ENCODE data around the gene PLD6.
"Not testable (repeated sequence)": the region's sequence is repeated elsewhere in the genome, so short reads cannot be mapped to it uniquely, and the experiment has no call there.

The PLD6 gene, protein sequence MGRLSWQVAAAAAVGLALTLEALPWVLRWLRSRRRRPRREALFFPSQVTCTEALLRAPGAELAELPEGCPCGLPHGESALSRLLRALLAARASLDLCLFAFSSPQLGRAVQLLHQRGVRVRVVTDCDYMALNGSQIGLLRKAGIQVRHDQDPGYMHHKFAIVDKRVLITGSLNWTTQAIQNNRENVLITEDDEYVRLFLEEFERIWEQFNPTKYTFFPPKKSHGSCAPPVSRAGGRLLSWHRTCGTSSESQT

DNA sequence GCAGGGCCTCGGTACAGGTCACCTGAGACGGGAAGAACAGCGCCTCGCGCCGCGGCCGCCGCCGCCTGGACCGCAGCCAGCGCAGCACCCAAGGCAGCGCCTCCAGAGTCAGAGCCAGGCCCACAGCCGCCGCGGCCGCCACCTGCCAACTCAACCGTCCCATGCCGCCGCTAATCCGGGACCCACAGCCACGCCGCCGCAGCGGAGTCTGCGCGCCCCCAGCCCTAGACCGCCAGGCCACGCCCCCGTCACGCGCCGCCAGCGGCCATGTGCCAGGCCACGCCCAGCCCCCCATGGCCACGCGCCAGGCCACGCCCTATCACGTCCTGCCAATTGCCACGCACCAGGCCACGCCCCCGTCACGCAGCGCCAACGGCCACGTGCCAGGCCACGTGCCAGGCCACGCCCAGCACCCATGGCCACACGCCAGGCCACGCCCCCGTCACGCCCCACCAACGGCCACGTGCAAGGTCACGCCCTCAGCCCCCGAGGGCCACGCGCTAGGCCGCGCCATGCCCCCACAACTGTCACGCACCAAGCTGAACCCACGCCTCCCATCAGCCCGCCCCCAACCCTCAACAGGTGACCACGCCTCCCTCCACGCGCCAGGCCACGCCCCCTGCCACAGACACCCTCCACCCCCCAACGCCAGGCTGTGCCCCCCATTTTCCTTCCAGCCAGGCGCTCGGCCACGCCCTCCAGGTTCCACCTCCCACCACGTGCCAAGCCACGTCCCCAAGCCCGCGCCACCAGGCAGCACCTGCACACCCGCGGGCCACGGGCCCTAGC lies at the start of gene PLD6:
TSS of gene PLD6 (minus strand) at position 210 of the 789 bp plus-strand sequence. CDS start at position 163, 47 bp downstream.
- peak; percentile 53 for ATAC-seq
- TF ChIP-seq ZC3H10 (CRISPR knock-in tag; IDR thresholded peaks at IDR 0.05) (no peak), ARNTL (CRISPR knock-in tag; IDR thresholded peaks at IDR 0.05; ENCODE audit: borderline replicate concordance, low read depth) (peak; percentile 99)

DNA sequence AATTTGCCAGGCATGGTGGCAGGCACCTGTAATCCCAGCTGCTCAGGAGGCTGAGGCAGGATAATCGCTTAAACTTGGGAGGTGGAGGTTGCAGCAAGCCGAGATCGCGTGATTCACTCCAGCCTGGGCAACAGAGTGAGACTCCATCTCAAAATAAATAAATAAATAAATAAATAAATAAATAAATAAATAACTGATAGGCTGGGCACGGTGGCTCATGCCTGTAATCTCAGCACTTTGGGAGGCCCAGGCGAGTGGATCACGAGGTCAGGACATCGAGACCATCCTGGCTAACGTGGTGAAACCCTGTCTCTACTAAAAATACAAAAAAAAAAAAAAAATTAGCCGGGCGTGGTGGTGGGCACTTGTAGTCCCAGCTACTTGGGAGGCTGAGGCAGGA lies 49.6 kb upstream of the PLD6 start:
- not testable (repeated sequence) for ATAC-seq

DNA sequence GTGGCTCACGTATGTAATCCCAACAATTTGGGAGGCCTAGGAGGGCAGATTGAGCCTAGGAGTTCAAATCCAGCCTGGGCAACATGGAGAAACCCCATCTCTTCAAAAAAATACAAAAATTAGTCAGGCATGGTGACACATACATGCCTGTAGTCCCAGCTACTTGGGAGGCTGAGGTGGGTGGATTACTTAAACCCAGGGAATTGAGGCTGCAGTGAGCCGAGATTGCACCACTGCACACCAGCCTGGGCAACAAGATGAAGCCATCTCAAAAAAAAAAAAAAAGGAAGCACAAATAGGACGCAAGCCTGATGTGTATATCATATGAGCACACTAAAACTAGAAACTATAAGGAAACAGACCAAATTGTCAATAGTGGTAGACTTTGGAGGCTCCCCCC lies 47.9 kb upstream of the PLD6 start:
- no peak for ATAC-seq
- no peak for TF ChIP-seq OSR1 (CRISPR knock-in tag; IDR thresholded peaks at IDR 0.05)

DNA sequence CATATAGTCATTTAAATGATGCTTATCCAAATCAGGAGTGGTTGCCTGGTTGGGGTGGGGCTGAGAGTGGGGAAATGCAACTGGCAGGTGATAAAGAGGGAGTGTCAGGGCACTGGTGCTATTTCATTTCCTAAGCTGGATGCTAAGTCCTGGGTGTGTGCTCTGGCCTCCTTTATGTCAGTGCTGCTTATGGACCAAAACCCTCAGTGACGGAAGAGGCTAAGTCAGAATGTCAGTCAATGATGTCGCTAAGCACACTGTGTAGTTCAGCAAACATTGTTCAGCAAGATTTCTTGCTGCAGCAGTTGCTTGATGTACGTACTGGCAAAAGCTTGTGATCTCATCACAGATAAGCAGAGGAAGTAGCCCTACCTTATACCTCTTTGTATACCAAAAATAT lies 47.3 kb upstream of the PLD6 start:
- TF ChIP-seq, protein P1, sequence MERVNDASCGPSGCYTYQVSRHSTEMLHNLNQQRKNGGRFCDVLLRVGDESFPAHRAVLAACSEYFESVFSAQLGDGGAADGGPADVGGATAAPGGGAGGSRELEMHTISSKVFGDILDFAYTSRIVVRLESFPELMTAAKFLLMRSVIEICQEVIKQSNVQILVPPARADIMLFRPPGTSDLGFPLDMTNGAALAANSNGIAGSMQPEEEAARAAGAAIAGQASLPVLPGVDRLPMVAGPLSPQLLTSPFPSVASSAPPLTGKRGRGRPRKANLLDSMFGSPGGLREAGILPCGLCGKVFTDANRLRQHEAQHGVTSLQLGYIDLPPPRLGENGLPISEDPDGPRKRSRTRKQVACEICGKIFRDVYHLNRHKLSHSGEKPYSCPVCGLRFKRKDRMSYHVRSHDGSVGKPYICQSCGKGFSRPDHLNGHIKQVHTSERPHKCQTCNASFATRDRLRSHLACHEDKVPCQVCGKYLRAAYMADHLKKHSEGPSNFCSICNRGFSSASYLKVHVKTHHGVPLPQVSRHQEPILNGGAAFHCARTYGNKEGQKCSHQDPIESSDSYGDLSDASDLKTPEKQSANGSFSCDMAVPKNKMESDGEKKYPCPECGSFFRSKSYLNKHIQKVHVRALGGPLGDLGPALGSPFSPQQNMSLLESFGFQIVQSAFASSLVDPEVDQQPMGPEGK (CRISPR knock-in tag; IDR thresholded peaks at IDR 0.05; ENCODE audit: borderline replicate concordance) = no peak
- no peak for TF ChIP-seq BACH2 (CRISPR knock-in tag; IDR thresholded peaks at IDR 0.05; ENCODE audit: borderline replicate concordance)
- TF ChIP-seq, protein P2, sequence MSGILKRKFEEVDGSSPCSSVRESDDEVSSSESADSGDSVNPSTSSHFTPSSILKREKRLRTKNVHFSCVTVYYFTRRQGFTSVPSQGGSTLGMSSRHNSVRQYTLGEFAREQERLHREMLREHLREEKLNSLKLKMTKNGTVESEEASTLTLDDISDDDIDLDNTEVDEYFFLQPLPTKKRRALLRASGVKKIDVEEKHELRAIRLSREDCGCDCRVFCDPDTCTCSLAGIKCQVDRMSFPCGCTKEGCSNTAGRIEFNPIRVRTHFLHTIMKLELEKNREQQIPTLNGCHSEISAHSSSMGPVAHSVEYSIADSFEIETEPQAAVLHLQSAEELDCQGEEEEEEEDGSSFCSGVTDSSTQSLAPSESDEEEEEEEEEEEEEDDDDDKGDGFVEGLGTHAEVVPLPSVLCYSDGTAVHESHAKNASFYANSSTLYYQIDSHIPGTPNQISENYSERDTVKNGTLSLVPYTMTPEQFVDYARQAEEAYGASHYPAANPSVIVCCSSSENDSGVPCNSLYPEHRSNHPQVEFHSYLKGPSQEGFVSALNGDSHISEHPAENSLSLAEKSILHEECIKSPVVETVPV (CRISPR knock-in tag; IDR thresholded peaks at IDR 0.05) = no peak
- TF ChIP-seq OSR1 (CRISPR knock-in tag; IDR thresholded peaks at IDR 0.05) = no peak
- no peak for TF ChIP-seq CSDC2 (CRISPR knock-in tag; IDR thresholded peaks at IDR 0.05)
- no peak for TF ChIP-seq RARB (CRISPR knock-in tag; IDR thresholded peaks at IDR 0.05)
- TF ChIP-seq ISL1 (CRISPR knock-in tag; IDR thresholded peaks at IDR 0.05) = no peak
- TF ChIP-seq TCF4 (CRISPR knock-in tag; IDR thresholded peaks at IDR 0.05; ENCODE audit: borderline replicate concordance) = no peak
- TF ChIP-seq SNAI2 (CRISPR knock-in tag; IDR thresholded peaks at IDR 0.05) = no peak
- TF ChIP-seq ZFP3 (CRISPR knock-in tag; IDR thresholded peaks at IDR 0.05) = no peak
- no peak for TF ChIP-seq ZNF70 (CRISPR knock-in tag; IDR thresholded peaks at IDR 0.05)
- no peak for ATAC-seq

DNA sequence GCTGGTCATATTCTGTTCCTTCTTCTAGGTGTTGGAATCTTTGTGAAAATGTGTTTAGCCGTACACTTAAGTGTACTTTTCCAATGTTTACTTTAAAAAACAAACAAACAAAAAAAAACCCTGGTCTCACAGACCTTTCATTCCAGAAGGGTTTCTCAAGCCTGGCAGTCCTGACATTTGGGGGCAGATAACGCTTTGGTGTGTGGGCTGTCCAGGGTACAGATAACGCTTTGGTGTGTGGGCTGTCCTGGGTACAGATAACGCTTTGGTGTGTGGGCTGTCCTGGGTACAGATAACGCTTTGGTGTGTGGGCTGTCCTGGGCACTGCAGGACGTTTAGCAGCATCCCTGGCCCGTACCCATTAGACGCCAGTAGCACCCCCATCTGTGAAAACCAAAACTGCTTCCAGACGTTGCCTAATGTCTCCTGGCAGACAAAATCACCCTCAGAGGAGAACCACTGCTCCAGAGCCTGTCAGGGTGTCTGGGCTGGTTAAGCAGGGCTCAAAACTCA lies 46.1 kb upstream of the PLD6 start:
- no peak for TF ChIP-seq TOX (CRISPR knock-in tag; IDR thresholded peaks at IDR 0.05; ENCODE audit: borderline replicate concordance)
- no peak for TF ChIP-seq ZFP30 (CRISPR knock-in tag; IDR thresholded peaks at IDR 0.05)
- TF ChIP-seq, protein P1 (CRISPR knock-in tag; IDR thresholded peaks at IDR 0.05; ENCODE audit: borderline replicate concordance) = no peak
- TF ChIP-seq ZNF8 (CRISPR knock-in tag; IDR thresholded peaks at IDR 0.05) = no peak
- no peak for TF ChIP-seq ZNF565 (CRISPR knock-in tag; conservative IDR thresholded peaks at IDR 0.05; ENCODE audit: low read depth)
- no peak for TF ChIP-seq SNAI2 (CRISPR knock-in tag; IDR thresholded peaks at IDR 0.05)
- no peak for TF ChIP-seq ZC3H10 (CRISPR knock-in tag; IDR thresholded peaks at IDR 0.05)
- TF ChIP-seq, protein P3, sequence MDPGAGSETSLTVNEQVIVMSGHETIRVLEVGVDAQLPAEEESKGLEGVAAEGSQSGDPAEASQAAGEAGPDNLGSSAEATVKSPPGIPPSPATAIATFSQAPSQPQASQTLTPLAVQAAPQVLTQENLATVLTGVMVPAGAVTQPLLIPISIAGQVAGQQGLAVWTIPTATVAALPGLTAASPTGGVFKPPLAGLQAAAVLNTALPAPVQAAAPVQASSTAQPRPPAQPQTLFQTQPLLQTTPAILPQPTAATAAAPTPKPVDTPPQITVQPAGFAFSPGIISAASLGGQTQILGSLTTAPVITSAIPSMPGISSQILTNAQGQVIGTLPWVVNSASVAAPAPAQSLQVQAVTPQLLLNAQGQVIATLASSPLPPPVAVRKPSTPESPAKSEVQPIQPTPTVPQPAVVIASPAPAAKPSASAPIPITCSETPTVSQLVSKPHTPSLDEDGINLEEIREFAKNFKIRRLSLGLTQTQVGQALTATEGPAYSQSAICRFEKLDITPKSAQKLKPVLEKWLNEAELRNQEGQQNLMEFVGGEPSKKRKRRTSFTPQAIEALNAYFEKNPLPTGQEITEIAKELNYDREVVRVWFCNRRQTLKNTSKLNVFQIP (CRISPR knock-in tag; IDR thresholded peaks at IDR 0.05; ENCODE audit: borderline replicate concordance, low read depth) = no peak
- ATAC-seq = no peak; the same call in 2 of the 3 replicates

All from SK-N-SH treated with all-trans-retinoic acid at 6 μM for 48 hours (cell line).